ENCODE data around the gene KRT81.

The KRT81 gene

GRCh38 chr12:52314511-52314910, 23.2 kb upstream of the KRT81 start:
- TF ChIP-seq CTCF (conservative IDR thresholded peaks at IDR 0.05; ENCODE audit: control insufficient read depth, insufficient read depth, low read depth, low read length): no peak
- DNase-seq (ENCODE audit: low read depth): no peak
- no peak overlapping the region for H3K4me3 ChIP-seq (ENCODE audit: control insufficient read depth, low read depth, low read length)

GRCh38 chr12:52313926-52314325, 22.6 kb upstream of the KRT81 start:
- no peak for DNase-seq (ENCODE audit: low read depth)
- no peak overlapping the region for H3K4me3 ChIP-seq (ENCODE audit: control insufficient read depth, low read depth, low read length)
- no peak for TF ChIP-seq CTCF (conservative IDR thresholded peaks at IDR 0.05; ENCODE audit: control insufficient read depth, insufficient read depth, low read depth, low read length)

DNA sequence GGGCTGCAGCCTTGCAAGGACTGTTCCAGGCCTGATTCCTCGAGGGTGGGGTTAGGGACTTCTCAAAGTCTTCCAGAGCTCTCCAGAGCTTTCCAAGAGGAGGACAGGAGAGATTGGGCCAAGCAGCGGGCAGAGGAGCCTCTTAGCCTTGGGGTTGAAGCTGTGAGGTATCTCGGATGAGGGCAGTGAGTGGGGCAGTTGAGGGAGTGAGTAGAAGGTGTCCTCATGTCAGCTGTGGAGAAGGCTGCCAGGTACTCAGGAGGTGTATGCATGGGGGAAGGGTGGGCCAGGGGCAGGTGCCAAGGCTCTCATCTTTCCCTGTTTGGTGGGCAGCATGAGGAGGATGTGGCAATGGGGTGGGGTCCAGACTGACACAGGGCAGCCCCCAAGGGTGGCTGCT, 22.1 kb upstream of the KRT81 start:
- no peak for DNase-seq (ENCODE audit: low read depth)
- no peak overlapping the region for H3K4me3 ChIP-seq (ENCODE audit: control insufficient read depth, low read depth, low read length)
- TF ChIP-seq CTCF (conservative IDR thresholded peaks at IDR 0.05; ENCODE audit: control insufficient read depth, insufficient read depth, low read depth, low read length): no peak

- no peak for TF ChIP-seq CTCF (conservative IDR thresholded peaks at IDR 0.05; ENCODE audit: control insufficient read depth, insufficient read depth, low read depth, low read length)
- DNase-seq (ENCODE audit: low read depth): no peak
- no peak overlapping the region for H3K4me3 ChIP-seq (ENCODE audit: control insufficient read depth, low read depth, low read length)
Measured at GRCh38 chr12:52312086-52312485, 20.8 kb upstream of the KRT81 start.

DNA sequence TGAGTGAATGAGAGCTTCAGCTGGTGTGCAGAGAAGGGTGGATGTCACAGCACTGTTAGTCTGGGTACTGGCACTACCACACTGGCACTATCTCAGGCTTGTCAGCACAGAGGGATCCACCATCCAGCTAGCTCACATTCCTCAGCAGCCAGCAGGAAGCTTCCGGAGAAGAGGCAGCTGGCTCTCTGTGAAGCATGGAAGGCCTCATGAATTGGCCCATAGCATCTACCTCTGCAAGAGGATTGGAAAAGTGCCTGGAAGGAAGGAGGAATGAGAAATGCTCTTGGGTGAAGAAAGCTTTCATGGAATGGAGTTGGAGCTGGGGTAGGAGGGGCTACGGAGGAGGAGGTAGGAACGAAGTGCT, 19.9 kb upstream of the KRT81 start:
- H3K4me3 ChIP-seq (ENCODE audit: control insufficient read depth, low read depth, low read length): no peak overlapping the region
- no peak for DNase-seq (ENCODE audit: low read depth)
- TF ChIP-seq CTCF (conservative IDR thresholded peaks at IDR 0.05; ENCODE audit: control insufficient read depth, insufficient read depth, low read depth, low read length): no peak

- no peak for DNase-seq (ENCODE audit: low read depth)
- H3K4me3 ChIP-seq (ENCODE audit: control insufficient read depth, low read depth, low read length): no peak overlapping the region
- TF ChIP-seq CTCF (conservative IDR thresholded peaks at IDR 0.05; ENCODE audit: control insufficient read depth, insufficient read depth, low read depth, low read length): no peak
Measured at GRCh38 chr12:52310622-52311284, 19.4 kb upstream of the KRT81 start.

All from fibroblast of mammary gland (primary cell).